ENCODE data around the gene ACAA1.
A peak's percentile ranks its signal among the peaks of the same experiment; 100 is the strongest.
"Not testable (repeated sequence)": the region's sequence is repeated elsewhere in the genome, so short reads cannot be mapped to it uniquely, and the experiment has no call there.

The ACAA1 gene, protein sequence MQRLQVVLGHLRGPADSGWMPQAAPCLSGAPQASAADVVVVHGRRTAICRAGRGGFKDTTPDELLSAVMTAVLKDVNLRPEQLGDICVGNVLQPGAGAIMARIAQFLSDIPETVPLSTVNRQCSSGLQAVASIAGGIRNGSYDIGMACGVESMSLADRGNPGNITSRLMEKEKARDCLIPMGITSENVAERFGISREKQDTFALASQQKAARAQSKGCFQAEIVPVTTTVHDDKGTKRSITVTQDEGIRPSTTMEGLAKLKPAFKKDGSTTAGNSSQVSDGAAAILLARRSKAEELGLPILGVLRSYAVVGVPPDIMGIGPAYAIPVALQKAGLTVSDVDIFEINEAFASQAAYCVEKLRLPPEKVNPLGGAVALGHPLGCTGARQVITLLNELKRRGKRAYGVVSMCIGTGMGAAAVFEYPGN

DNA sequence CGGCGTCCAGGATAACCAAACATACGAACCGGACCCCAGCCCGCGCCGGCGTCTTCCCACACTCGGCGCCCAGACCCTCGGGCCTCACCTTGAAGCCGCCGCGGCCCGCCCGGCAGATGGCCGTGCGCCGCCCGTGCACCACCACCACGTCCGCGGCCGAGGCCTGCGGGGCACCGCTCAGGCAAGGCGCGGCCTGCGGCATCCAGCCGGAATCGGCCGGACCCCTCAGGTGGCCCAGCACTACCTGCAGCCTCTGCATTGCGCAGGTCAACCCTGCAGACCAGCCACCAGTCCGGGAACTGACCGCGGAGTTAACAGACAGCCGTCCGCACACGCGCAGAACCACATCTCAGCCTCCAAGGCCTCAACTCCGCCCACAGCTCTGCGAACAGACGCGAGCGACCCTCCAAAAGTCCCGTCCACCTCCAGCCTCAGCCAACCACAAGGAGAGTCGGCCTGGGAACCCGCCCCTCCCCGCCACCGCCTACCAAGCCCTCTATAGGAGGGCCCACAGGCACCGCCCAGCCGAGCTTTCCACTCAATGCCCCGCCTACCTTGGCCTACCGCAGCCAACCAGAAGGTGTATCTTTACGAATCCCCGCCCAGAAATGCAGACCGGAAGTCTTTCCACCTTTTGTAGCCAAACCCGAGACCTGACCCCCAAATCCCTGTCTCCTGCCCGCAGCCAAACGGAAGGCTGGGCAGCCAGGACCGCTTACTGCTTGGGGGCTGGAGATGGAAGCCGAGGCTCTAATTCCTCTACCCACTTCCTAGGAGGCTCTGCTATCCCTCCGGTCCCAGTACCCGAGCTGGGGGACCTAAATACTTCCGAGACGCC is at the start of gene ACAA1:
TSS of gene ACAA1 (minus strand) at position 351 of the 838 bp plus-strand sequence. CDS start at position 259, 92 bp downstream.
- peak; percentile 99 for DNase-seq (ENCODE audit: low spot score)

DNA sequence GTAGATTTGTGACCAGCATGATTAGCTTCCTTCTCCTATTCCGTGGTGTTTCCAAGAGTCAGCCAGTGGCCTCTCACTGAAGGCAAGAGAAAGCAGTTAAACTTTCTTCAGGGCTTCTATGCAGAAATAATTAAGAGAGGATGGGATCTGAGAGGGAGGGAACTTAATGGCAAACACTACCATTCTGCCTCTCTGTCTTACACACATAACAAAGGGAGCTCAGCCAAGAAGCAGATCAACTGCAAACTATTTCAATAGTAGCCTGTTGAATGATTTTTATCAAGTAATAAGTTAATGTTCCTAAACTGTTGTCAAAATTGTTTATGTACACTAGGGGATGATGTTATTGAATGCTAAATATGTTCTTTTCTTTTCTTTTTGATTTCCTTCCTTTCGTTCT is 40.3 kb upstream of the ACAA1 start:
- no peak for DNase-seq (ENCODE audit: low spot score)

DNA sequence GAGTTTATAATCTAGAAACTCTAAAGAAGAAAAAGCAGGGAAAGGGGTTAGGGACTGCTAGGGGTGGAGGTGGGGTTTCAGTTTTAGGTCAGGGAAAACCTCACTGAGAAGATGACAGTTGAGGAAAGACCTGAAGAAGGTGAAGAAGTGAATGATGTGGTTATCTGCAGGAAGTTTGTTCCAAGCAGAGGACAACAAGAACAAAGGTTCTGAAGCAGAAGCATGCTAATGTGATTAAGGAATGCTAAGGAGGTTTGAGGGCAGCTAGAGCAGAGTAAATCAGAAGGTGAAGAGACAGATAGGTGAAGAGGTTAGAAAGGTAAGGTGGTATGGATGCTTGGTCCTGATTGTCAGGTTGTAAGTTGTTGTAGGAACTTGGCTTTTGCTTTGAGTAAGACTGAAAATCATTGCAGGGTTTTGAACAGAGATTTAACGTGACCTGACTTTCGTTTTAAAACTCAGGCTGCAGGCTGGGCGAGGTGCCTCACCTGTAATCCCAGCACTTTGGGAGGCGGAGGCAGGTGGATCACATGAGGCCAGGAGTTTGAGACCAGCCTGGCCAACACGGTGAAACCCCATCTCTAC is 37.0 kb upstream of the ACAA1 start:
- no peak for DNase-seq (ENCODE audit: low spot score)

DNA sequence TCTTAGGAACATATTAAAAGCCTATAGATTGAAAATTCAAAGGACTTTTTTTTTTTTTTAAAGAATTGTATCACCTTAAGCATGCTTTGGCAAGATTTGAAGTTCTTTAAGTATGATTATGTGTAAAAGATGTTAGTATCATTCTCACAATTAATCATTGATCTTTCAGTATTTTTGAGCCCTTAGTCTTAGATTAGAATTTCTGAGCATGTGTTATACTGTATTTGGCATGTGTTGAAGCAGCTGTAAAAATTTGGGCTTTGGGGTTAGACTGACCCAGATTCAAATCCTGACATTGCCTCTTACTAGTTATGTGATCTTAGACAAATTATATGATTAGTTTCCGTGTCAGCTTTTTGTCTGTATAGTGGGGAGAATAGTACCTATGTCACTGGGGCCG is 34.7 kb upstream of the ACAA1 start:
- DNase-seq (ENCODE audit: low spot score), result no peak

DNA sequence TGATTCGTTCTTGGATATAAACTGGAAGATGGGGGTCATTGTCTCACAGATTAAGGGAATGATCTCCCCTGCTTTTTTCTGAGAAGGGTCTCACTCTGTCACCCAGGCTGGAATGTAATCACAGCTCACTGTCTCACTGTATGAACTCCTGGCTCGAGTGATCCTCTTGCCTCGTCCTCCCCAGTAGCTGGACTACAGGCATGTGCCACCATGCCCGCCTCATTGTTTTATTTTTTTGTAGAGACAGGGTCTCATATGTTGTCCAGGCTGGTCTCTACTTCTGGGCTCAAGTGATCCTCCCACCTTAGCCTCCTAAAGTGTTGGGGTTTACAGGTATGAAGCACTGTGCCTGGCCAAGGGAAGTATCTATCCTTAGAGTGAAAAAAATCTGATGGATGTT is 33.8 kb upstream of the ACAA1 start:
- DNase-seq (ENCODE audit: low spot score), result no peak

DNA sequence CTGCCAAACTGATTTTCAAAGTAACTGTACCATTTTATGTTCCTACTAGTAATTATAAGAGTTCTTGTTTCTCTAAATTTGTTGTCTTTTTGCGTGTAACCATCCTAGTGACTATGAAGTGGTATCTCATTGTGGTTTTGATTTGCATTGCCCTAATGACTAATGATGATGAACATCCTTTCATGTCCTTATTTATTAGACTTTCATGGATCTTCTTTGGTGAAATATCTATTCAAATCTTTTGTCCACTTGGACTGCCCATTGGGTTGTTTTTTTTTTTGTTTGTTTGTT is 32.0 kb upstream of the ACAA1 start:
- DNase-seq (ENCODE audit: low spot score), result no peak

DNA sequence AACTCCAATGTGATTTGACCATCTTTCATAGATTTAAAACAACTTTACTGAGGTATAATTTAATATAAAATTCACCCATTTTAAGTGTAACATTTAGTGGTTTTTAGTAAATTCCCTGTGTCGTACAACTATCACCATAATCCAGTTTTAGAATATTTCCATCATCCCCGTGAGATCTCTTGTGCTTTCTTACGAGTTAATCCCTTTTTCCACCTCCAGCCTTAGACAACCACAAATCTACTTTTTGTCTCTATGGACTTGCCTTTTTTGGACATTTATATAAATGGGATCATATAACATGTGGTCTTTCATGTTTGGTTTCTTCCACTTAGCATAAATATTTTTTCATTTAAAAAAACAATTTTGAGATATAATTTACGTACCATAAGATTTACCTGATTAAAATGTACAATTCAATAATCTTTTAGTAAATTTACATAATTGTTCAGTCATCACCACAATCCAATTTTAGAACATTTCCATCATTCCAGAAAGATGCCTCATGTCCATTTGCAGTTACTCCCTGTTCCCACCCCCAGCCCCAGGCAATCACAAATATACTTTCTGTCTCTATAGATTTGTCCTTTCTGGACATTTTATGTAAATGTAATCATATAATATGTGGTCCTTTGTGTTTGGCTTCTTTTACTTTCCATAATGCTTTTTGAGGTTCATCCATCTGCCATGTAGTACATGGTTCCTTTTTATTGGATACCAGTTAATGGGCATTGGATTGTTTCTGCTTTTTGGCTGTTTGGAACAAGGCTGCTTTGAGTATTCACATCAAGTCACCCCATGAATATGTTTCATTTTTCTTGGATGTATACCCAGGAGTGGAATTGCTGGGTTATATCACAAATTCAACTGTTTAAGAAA is 31.5 kb upstream of the ACAA1 start:
- DNase-seq (ENCODE audit: low spot score), result no peak

DNA sequence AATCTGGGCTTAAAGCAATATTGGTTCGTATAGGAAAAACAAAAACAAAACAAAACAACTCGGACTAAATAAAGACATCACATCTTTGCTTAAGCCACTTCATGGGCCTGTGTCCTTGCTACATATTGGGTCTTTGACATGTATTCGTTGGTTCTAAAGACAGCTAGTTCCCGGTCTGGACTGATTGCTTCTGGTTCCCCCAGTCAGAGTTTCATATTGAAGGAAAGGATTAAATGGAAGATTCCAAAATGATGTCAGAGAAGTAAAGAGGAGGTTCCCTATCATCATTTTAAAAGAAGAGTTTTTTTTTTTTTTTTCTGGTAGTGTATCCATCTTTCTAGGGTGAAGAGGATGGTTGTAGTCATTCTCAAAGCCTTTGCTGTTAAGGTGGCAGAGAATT is 30.7 kb upstream of the ACAA1 start:
- DNase-seq (ENCODE audit: low spot score), result no peak

DNA sequence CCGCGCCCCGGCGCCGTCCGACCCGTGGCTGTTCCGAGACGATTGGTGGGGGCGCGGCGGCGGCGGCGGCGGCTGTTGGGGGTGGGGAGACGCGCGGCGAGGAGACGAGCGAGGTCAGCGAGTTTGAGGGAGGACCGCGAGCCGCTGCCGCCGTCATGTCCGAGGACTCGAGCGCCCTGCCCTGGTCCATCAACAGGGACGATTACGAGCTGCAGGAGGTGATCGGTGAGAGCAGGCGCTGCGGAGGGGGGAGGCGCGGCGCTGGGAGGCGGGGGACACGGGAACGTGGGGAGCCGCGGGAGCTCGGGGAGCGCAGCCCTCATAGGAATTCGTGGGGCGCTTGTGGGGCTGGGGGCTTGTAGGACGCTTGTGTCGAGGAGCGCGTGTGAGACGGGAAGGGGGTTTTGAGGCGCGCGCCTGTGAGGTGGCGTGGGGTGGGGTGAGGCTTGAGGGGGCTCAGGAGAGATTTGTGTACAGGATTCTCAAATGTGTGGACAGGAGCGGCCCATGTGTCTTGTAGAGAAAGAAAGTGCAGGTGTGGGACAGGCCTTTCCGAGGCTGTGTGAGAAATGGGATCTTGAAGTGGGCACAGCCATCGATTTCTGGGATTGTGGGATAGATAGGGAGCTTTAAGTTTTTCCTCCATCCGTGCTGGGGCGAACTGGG is 28.9 kb upstream of the ACAA1 start:
- peak; percentile 42 for DNase-seq (ENCODE audit: low spot score)

DNA sequence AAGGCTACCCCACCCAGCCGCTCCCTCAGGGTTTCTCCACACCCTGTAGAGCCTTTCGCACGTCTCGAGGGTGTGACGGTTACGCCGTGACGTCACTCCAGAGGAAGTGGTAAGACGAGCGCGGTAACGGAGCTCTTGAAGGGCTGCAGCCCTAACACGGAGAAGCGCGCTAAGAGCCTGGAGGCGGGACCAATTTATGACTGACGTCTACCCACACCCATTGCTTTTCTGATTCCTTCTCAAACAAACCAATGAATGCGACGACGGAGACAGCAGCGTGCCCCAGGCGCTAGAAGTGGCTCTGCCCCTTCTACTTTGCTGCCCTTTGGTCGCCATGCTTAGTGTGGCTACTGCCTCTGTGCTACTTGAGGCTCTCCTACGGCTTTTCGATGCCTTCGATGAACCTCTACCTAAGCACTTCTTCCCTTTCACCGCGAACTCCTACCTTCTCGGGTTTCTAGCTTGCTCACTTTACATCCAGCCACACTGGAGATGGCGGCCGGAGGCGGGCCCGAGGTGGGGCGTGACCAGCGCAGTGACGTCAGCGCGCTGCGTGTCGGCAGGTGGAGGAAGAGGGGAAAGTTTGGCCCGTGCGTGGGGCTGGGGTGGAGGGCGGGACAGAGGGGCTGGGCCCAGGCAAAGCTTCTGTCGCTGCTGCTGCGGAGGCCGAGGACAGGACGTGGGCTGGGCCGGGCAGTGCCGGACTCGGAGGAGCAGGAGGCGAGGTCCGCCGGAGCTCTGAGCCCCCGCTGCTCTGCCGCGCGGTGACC is 28.2 kb upstream of the ACAA1 start, which contains the start of gene OXSR1:
TSS of gene OXSR1 (plus strand) at position 586 of the 770 bp plus-strand sequence. CDS start 340 bp downstream, outside the sequence.
- DNase-seq (ENCODE audit: low spot score), result peak; percentile 100

DNA sequence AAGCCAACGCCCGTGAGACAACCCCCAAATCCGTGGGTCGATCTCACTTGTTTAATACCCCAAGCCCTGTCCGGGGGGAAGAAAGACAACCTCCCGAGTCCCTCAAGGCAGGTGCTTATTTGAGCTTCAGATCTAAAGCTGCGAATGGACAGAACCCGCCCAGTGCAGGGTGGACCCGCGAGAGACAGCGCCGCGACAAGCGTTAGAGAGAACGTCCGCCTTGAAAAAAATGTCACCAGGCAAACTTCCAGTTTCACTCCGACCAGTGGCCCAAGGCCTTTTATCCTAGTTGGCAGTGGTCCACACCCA is 27.7 kb upstream of the ACAA1 start:
- DNase-seq (ENCODE audit: low spot score), result no peak

DNA sequence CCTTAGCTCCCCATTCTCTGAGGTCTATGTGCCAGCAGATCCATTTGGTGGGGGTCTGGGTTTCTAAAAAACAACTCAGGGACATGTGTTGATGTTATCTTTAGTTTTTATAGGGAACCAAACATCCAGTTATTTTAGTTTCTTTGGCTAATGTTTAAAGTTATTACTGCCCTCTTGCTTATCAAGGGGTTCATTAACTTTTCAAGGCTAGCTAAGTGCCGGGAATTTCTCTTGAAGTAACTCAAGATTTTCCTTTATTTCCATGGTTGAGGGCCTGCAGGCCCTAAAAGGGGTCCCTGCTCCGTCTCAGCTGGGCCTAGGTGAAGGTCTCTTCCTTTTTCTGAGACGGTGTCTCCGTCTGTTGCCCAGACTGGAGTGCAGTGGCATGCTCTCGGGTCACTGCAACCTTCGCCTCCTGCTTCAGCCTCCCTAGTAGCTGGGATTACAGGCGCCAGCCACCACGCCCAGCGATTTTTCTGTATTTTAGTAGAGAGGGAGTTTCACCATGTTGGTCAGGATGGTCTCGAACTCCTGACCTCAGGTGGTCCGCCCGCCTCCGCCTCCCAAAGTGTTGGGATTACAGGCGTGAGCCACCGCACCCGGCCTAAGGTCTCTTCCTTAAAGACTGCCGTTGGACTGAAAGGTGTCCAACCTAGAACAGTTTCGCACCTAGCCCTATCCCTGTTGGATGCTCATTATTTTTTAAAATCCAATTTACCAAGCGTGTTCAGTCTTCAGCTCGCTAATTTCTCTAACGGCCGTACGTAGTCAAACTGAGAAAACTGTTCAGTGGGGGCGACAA is 27.1 kb upstream of the ACAA1 start:
- no peak for DNase-seq (ENCODE audit: low spot score)

DNA sequence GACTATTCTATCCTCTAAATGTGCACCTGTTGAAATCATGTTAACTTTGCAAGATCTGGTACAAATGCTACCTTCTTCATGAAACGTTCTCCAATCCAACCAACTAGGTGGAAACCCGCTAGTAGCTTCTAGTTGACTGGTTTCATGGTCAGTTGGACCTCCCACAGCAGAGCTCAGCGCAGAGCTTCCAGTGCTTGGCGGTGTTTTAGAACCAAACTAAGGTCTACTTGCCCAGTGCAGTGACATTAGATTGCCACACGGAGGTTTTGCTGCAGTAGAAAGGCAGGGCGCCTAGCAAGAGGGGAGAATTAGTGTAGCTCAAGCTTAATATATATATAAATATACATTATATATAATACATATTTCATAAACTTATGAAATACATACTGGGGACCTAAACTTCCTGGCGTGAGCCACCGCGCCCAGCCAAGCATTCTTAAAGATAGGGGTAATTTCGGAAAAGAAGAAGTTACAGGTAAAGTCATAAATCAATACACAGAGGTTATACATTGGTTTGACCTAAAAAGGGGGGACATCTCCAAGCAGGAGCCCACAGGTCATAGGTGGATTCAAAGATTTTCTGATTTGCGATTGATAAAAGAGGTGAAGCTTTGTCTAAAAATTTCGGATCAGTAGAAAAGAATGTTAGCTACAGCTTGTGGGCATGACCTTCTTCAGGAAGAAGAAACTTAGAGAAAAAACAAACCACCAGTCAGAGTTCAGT is 26.4 kb upstream of the ACAA1 start:
- peak; percentile 47 for DNase-seq (ENCODE audit: low spot score)

DNA sequence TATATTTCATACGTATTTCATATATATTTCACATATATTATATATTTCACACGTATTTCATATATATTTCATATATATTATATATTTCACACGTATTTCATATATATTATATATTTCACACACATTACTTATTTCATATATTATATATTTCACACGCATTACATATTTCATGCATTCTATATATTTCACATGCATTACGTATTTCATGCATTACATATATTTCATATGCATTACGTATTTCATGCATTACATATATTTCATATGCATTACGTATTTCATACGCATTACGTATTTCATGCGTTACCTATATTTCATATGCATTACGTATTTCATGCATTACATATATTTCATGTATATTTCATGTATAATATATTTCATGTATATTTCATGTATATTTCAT is 23.8 kb upstream of the ACAA1 start:
- DNase-seq (ENCODE audit: low spot score), result not testable (repeated sequence)

DNA sequence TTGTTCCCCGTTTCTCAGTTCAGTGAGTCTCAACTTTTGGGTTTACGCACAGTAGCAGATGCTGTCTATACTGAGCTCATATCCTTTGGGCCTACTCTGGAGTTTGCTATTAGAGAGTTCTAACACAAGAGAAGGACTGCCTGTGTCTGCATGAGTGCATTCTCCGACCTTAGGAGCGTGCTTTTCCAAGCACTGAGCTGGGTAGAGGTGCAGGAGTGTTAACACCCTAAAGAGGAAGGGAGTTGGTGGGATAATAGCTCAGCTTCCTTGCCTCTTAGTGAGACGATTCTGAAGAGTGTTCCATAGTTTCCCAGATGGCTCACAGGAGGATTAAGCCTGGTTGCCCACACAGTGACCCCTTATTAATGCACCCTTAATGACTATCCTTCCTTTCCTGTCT is 21.5 kb upstream of the ACAA1 start:
- no peak for DNase-seq (ENCODE audit: low spot score)

DNA sequence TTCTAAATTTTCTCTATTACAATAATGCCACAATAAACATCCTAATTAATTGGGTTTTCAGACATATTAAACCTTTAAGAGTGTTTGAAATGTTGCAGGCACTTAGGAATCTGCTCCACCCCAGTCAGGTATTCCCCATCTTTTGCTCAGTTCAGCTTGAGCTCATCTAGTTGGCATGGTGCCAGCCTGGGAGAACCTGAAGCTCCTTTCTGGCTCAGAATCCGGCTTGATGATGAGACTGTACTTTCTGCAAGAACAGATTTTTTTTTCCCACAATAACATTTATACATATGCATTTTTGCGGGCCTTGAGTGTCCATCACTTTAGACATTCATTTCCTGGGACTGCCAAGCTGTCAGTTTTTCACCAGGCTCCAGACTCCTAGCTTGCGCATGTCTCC is 20.7 kb upstream of the ACAA1 start:
- DNase-seq (ENCODE audit: low spot score), result no peak

DNA sequence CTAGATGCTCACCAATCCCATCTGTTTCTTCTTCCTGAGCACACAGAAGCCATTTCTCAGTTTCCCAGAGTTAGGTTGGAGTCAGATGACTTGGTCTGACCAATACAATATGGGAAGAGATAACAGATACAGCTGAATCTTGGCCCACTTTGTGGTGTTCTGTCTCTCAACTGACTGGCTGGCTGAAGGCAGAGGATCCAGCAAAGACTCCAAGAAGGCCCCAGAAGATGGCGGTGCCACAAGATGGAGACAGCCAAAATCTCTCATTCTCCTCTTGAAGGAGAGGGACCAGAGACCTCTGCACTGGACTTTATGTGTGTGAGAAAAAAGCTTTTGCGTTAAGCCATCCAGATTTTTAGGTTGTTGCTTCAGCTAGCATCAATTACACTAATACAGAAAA is 20.2 kb upstream of the ACAA1 start:
- DNase-seq (ENCODE audit: low spot score), result no peak

DNA sequence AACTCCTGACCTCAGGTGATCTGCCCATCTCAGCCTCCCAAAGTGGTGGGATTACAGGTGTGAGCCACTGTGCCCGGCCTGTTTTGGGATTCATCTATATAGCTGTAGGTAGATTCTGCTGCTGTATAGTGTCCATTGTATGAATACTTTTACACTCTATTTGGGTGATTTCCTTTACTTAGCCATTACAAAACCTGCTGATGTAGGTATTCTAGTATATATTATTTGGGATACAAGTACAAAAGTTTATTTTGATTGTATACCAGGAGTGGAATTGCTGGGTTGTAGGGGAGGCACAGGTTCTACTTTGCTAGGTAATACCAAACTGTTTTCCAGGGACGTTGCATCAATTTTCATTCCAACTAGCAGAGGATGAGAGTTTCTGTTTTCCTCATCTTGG is 18.9 kb upstream of the ACAA1 start:
- no peak for DNase-seq (ENCODE audit: low spot score)

DNA sequence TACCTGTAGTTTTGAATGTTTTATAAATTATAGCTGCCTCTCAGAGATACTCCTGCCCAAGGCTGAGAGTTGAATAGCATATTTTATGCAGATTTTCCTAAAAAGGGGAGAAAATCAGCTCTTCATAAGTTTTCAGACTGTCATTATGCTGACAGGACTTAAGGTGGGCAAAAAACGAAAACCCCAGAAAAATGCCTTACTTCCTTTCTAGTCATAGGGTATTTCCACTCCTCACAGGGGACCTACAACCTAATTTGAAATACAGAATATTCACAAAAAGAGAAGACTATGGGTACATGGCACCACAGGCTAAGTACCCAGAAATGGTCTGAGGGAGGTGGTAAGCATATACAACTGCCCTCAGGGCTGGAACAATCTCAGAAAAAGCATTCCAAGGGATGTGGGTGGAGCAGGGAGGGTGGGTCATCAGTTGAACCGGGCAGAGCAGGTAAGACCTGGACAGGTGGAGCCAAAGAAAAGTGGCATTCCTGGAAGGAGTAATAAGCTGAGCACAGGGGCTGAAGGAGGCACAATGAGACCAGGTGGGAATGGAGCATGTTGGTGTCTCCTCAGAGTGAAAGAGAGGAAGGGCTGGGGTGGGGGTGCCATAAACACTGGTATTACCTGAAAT is 17.8 kb upstream of the ACAA1 start:
- DNase-seq (ENCODE audit: low spot score), result no peak

Data from hematopoietic multipotent progenitor cell treated with erythropoietin and hydrocortisone succinate and interleukin-3 and kit ligand, for 15 days (in vitro differentiated cells).